Esophagus muscularis mucosa (tissue), 4 donors: ENCODE results near the gene CIRBP. TPM values are rescaled to one million over a fixed set of nuclear protein-coding genes. Genes with fewer than 3 reads are reported as not detected.

Experiments used
- DNase-seq: peaks from one replicate; pipeline ENCODE4 v3.0.0-alpha.2; 2017; ENCODE audit errors: extremely low spot score
- H3K27ac ChIP-seq, 4 donors: fragments of 200-600 bp; sonication (generic); replicated peaks in 1 of 4; 1 replicate in 3 of 4; 2 replicates in 1 of 4; pipeline ENCODE4 v1.5.1; 2016 to 2019; ENCODE audit warnings: mild to moderate bottlenecking in 1 of 4
- H3K27me3 ChIP-seq, 4 donors: fragments of 200-600 bp; sonication (generic); one replicate each; pipeline versions ENCODE4 v1.5.1 to v1.6.0; 2016 to 2019
- H3K36me3 ChIP-seq, 4 donors: fragments of 200-600 bp; sonication (generic); one replicate each; pipeline ENCODE4 v1.5.1; 2016 to 2019
- H3K4me1 ChIP-seq, 4 donors: fragments of 200-600 bp; sonication (generic); one replicate each; pipeline ENCODE4 v1.5.1; 2016 to 2019
- H3K4me3 ChIP-seq, 4 donors: fragments of 200-600 bp; sonication (generic); 1 replicate in 2 of 4; 2 replicates in 2 of 4; pipeline ENCODE4 v1.5.1; 2016 to 2019; ENCODE audit warnings: mild to moderate bottlenecking in 4 of 4, moderate library complexity in 1 of 4
- H3K9me3 ChIP-seq, 4 donors: fragments of 200-600 bp; sonication (generic); 1 replicate in 3 of 4; 2 replicates in 1 of 4; pipeline ENCODE4 v1.5.1; 2016 to 2019
- EP300 ChIP-seq: sonication (generic); formaldehyde crosslinking; IDR thresholded peaks from one replicate; pipeline ENCODE4 v1.6.1; 2017; ENCODE audit warnings: antibody characterized with exemption
- POLR2A ChIP-seq: fragments of 450-650 bp; IDR thresholded peaks from one replicate; pipeline ENCODE4 v1.6.1; 2017; ENCODE audit warnings: antibody characterized with exemption, moderate library complexity, mild to moderate bottlenecking, low read depth
- POLR2AphosphoS5 ChIP-seq, 2 donors: sonication (generic); formaldehyde crosslinking; IDR thresholded peaks; one replicate each; pipeline ENCODE4 v1.6.1; 2017; ENCODE audit warnings: antibody characterized with exemption in 2 of 2
- WGBS: methylation state at CpG from one replicate; pipeline ENCODE4 v1.1.5; 2018; 5-methylcytosine and 5-hydroxymethylcytosine counted together
- intact Hi-C: fragments of 100-400 bp; cut with DNase I; formaldehyde crosslinking; loops from one replicate; pipeline ENCODE4 v1.15.1; 2023
- total RNA-seq, 4 donors: library from RNA; depleted of rRNA; stranded (reverse); fragments of >200 nt; gene quantifications; one replicate each; pipeline versions ENCODE4 v1.1.0 to v1.2.1, GENCODE V29; 2016
- TF ChIP-seq, protein P1 (sequence below), 3 experiments: fragments of 200-600 bp in 2 of 3; fragments of 450-650 bp in 1 of 3; sonication (generic) in 2 of 3; IDR thresholded peaks; one replicate each; pipeline ENCODE4 v1.5.1; 2017 to 2019; ENCODE audit warnings: antibody characterized with exemption in 3 of 3, mild to moderate bottlenecking in 2 of 3, moderate library complexity in 1 of 3

Gene CIRBP
- total RNA-seq, 4 donors from 2014 or later, result 236 to 601 (median 429) TPM

DNA sequence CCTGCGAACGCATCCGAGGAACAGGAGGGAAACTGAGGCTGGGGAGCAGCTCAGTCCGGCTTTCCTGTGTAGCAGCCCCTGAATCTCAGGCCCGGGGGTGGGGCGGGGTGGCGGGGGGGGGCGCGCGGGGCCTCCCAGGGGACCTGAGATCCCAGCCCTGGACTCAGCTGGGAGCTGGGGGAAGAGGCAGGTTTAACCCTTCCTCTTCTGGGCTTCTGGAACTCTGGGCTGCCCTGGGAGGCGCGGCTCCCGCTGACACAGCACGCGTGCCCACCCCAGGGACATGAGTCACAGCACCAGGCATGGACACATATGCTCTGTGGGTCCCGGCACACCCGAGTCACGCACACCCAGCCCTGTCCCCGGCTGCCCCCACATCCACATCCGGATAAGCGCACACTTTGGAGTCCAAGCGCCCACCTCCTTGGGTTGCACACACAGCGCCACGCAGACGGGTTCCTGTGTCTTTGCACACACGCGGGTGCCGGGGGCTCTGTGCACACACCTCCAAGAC, 3.5 kb upstream of the CIRBP start:
- Histone ChIP-seq H3K27me3 (peaks cover 0 to 3% (median 0%) of the 10 kb centered on the region in 4 donors), H3K36me3 (peaks cover 0 to 3% (median under 1%) of the 10 kb centered on the region in 4 donors), H3K4me3 (peak overlapping the region; percentile 55 to 65 (median 60)), H3K27ac (peak overlapping the region; percentile 99 to 100 (median 100)), H3K4me1 (peaks cover 69 to 83% (median 76%) of the 10 kb centered on the region in 4 donors), H3K9me3 (no peaks in the 10 kb centered on the region)
- no peak for DNase-seq
- intact Hi-C loops, result no loop called here
- TF ChIP-seq, protein P1, sequence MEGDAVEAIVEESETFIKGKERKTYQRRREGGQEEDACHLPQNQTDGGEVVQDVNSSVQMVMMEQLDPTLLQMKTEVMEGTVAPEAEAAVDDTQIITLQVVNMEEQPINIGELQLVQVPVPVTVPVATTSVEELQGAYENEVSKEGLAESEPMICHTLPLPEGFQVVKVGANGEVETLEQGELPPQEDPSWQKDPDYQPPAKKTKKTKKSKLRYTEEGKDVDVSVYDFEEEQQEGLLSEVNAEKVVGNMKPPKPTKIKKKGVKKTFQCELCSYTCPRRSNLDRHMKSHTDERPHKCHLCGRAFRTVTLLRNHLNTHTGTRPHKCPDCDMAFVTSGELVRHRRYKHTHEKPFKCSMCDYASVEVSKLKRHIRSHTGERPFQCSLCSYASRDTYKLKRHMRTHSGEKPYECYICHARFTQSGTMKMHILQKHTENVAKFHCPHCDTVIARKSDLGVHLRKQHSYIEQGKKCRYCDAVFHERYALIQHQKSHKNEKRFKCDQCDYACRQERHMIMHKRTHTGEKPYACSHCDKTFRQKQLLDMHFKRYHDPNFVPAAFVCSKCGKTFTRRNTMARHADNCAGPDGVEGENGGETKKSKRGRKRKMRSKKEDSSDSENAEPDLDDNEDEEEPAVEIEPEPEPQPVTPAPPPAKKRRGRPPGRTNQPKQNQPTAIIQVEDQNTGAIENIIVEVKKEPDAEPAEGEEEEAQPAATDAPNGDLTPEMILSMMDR (IDR thresholded peaks at IDR 0.05), result no peak
- TF ChIP-seq POLR2A (no peak), POLR2AphosphoS5 (IDR thresholded peaks at IDR 0.05) (no peak), EP300 (no peak)
- WGBS, result 9% methylated on average over 10 of the region's 28 CpGs

DNA sequence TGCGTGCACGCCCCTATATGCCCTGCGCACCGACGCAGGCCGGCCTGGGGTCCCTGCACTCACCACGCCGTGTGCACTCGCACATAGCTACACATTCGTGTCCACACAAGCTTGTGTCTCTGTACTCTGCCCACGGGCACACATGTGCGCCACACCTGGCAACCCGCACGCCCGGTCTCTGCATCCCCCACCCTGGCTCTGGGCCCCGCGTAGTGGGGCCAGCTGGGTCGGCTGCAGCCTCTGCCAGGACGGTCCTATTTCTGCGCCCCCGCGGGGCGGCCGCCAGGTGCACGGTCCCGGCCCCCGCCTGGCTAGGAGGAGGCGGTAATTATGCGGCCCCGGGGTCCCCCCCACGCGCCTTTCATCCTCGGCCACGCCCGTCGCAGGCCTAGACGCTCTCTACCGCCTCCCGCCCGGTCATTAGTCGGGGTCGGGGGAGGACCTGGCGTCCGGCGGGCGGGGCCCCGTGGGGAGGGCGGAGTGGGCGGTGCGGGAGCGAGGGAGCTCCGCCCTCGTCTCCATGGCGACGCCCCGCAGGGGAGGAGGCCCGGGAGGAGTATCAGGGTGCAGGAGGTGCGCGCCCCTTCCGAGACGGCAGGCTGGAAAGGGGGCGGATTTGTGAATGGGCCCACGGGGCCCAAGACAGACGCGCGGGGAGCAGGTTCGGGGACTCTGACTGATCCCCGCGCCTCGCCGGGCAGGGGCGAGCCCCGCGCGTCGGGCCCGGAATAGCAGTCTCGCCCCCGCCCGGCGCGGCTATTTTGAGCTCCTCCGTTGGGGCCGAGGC, 2.8 kb upstream of the CIRBP start:
- DNase-seq, result no peak
- WGBS, result 0% methylated on average over 32 of the region's 84 CpGs
- Histone ChIP-seq H3K9me3 (no peaks in the 10 kb centered on the region), H3K27me3 (no peaks in the 10 kb centered on the region), H3K27ac (peak overlapping the region; percentile 99 to 100 (median 100)), H3K4me1 (peaks cover 72 to 85% (median 77%) of the 10 kb centered on the region in 4 donors), H3K36me3 (peaks cover 4 to 9% (median 7%) of the 10 kb centered on the region in 4 donors), H3K4me3 (peak overlapping the region; percentile 55 to 65 (median 60))
- intact Hi-C loops, result no loop called here
- peak; percentile 44 to 49 for TF ChIP-seq POLR2AphosphoS5 (IDR thresholded peaks at IDR 0.05)
- peak; percentile 7 for TF ChIP-seq POLR2A
- TF ChIP-seq EP300, result no peak

DNA sequence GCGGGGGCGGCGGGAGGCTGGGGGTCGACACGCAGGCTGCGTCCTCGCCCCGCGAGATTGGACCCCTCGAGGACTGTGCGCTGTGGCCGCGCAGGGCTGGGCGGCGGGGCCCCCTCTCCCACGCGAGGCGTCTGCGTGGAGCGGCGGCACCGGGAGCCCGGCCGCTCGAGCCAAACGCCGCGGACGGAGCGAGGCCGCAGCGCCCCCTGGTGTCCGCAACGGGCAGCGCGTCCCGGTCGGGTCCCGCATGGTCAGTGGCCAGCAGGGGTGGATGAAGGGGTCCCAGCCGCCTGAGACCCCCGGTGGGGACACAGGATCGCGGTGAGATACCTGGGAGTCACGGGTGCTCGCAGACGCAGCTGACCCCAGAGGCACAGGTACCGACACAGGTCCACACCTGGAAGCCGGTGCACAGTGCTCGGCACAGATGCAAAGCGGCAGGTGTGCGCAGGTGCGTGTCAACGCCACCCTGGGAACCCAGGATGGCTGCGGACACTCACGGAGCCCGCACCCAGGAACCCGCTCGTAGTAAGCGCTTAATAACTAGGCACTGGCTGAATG, 2.1 kb upstream of the CIRBP start:
- no peak for DNase-seq
- Histone ChIP-seq H3K36me3 (peaks cover 11 to 16% (median 13%) of the 10 kb centered on the region in 4 donors), H3K4me1 (peaks cover 72 to 85% (median 77%) of the 10 kb centered on the region in 4 donors), H3K27ac (peak overlapping the region; percentile 99 to 100 (median 100)), H3K27me3 (no peaks in the 10 kb centered on the region), H3K4me3 (peak overlapping the region; percentile 55 to 65 (median 60)), H3K9me3 (no peaks in the 10 kb centered on the region)
- WGBS, result 4% methylated on average over 9 of the region's 59 CpGs
- TF ChIP-seq EP300 (no peak), POLR2AphosphoS5 (IDR thresholded peaks at IDR 0.05) (peak in 1 of 2 donors; percentile 72), POLR2A (no peak)
- TF ChIP-seq, protein P1 (IDR thresholded peaks at IDR 0.05), result peak; percentile 98 to 100 (median 99)
- intact Hi-C loops, result loop anchor here (1.0 kb wide), 1 partner anchor 23 kb away; no protein-coding TSS in a partner anchor

DNA sequence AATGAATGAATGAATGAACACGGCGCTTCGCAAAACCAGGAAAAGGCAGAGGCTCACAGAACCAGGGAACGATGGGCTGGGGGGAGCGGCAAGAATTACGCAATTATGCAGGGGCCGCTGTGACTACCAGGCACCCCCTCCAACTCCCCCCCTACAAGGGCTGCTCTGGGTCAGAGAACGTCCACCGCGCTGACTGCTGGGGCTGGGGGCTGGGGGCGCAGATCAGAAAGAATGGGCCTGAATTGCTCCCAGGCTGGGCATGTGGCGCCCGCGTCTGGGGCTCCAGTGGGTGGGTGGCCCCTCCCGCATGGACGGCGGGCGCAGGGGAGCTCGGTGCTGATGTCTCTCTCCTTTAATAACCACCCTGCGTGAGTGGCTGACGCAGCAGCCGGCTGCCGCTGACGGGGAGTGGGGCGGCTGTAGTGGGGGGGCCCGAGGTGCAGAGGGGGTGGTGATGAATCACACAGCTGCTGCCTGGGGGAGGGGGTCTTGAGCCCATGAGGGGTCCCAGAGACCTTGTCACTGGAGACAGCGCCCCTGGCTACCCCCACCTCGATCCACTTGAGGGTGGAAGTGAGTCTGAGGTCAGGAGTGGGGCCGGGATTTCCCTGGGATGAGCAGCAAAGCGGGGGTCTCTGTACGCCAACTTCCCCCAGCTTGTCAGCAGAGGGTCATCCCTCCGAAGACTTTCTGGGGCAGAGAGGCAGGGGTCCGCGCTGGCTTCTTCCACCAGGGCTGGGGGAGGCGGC, 1.5 kb upstream of the CIRBP start:
- no peak for DNase-seq
- Histone ChIP-seq H3K27ac (peak overlapping the region; percentile 97 to 100 (median 100)), H3K27me3 (no peaks in the 10 kb centered on the region), H3K4me3 (peak overlapping the region; percentile 55 to 65 (median 60)), H3K4me1 (peaks cover 72 to 85% (median 77%) of the 10 kb centered on the region in 4 donors), H3K36me3 (peaks cover 13 to 23% (median 20%) of the 10 kb centered on the region in 4 donors), H3K9me3 (no peaks in the 10 kb centered on the region)
- intact Hi-C loops, result loop anchor here (1.0 kb wide), 1 partner anchor 23 kb away; no protein-coding TSS in a partner anchor
- WGBS, result 34% methylated on average over 15 of the region's 35 CpGs
- TF ChIP-seq POLR2AphosphoS5 (IDR thresholded peaks at IDR 0.05), result no peak
- TF ChIP-seq POLR2A, result no peak
- TF ChIP-seq, protein P1 (IDR thresholded peaks at IDR 0.05), result no peak
- no peak for TF ChIP-seq EP300
